ENCODE results near the gene SLC7A6OS. TPM values are rescaled to one million over a fixed set of nuclear protein-coding genes. Genes with fewer than 3 reads are reported as not detected.

The SLC7A6OS gene
- total RNA-seq, 1 donor from 2014 or later, result 25.2 TPM

DNA sequence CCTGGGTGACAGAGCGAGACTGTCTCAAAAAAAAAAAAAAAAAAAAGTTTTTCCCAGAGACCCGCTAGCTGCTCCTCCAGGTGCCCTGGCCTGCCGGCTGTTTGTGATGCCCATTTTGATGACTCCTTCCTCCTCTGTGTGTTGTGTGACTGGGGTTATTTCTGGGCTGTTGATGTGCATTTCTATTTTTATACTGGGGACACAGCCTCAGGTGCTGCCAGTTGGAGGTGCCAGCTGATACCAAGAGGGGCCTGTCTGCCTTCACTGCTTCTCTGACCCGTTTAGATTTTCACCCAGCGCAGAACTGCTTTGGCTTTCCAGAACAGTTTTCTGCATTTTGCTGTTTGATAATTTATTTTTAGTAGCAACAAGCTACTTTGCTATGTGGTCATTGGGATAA lies 58.9 kb downstream of the SLC7A6OS start:
- Mint-ChIP-seq H3K4me3 (ENCODE audit: unreplicated experiment) (no peak overlapping the region), H3K9me3 (ENCODE audit: unreplicated experiment) (no peaks in the 10 kb centered on the region), H3K36me3 (ENCODE audit: unreplicated experiment) (no peaks in the 10 kb centered on the region), H3K27me3 (ENCODE audit: unreplicated experiment) (peaks cover 2% of the 10 kb centered on the region), H3K27ac (ENCODE audit: unreplicated experiment) (no peak overlapping the region), H3K4me1 (ENCODE audit: low read depth, unreplicated experiment) (no peaks in the 10 kb centered on the region)
- no peak for TF ChIP-seq CTCF (IDR thresholded peaks at IDR 0.05; ENCODE audit: partially characterized antibody, unreplicated experiment)
- DNase-seq, result no peak

- H3K27ac Mint-ChIP-seq (ENCODE audit: unreplicated experiment), result no peak overlapping the region
- H3K9me3 Mint-ChIP-seq (ENCODE audit: unreplicated experiment), result peaks cover 3% of the 10 kb centered on the region
- TF ChIP-seq CTCF (IDR thresholded peaks at IDR 0.05; ENCODE audit: partially characterized antibody, unreplicated experiment), result no peak
- H3K36me3 Mint-ChIP-seq (ENCODE audit: unreplicated experiment), result no peaks in the 10 kb centered on the region
- DNase-seq, result no peak
- H3K4me3 Mint-ChIP-seq (ENCODE audit: unreplicated experiment), result no peak overlapping the region
- peaks cover 2% of the 10 kb centered on the region for H3K27me3 Mint-ChIP-seq (ENCODE audit: unreplicated experiment)
- H3K4me1 Mint-ChIP-seq (ENCODE audit: low read depth, unreplicated experiment), result no peaks in the 10 kb centered on the region
These were observed 59.8 kb downstream of the SLC7A6OS start for GRCh38 chr16:68250951-68251350.

- no peak for TF ChIP-seq CTCF (IDR thresholded peaks at IDR 0.05; ENCODE audit: partially characterized antibody, unreplicated experiment)
- Mint-ChIP-seq H3K27me3 (ENCODE audit: unreplicated experiment) (peaks cover 7% of the 10 kb centered on the region), H3K4me3 (ENCODE audit: unreplicated experiment) (no peak overlapping the region), H3K36me3 (ENCODE audit: unreplicated experiment) (no peaks in the 10 kb centered on the region), H3K4me1 (ENCODE audit: low read depth, unreplicated experiment) (peaks cover 2% of the 10 kb centered on the region), H3K9me3 (ENCODE audit: unreplicated experiment) (peaks cover 6% of the 10 kb centered on the region), H3K27ac (ENCODE audit: unreplicated experiment) (no peak overlapping the region)
- DNase-seq, result no peak
These were observed 61.4 kb downstream of the SLC7A6OS start for GRCh38 chr16:68249371-68249770.

Other genes starting within 250 kb of the SLC7A6OS start
- 33.1 TPM for gene NFATC3, start 225.6 kb downstream of the SLC7A6OS start, total RNA-seq (ENCODE audit: unreplicated experiment)
- not detected for gene ESRP2, start 74.8 kb downstream of the SLC7A6OS start, total RNA-seq (ENCODE audit: unreplicated experiment)
- 11.9 TPM for gene PLA2G15, start 65.6 kb downstream of the SLC7A6OS start, total RNA-seq (ENCODE audit: unreplicated experiment)
- gene SLC7A6, start 46.4 kb downstream of the SLC7A6OS start, total RNA-seq (ENCODE audit: unreplicated experiment), result 78.1 TPM
- gene PRMT7, start 73 bp upstream of the SLC7A6OS start, total RNA-seq (ENCODE audit: unreplicated experiment), result 62.7 TPM
- gene SMPD3, start 137.6 kb upstream of the SLC7A6OS start, total RNA-seq (ENCODE audit: unreplicated experiment), result 85.4 TPM
- 87.0 TPM for gene ZFP90, start 228.3 kb upstream of the SLC7A6OS start, total RNA-seq (ENCODE audit: unreplicated experiment)